ENCODE measurements around the gene ARSB.
A peak's percentile ranks its signal among the peaks of the same experiment; 100 is the strongest.
"Not testable (repeated sequence)": the region's sequence is repeated elsewhere in the genome, so short reads cannot be mapped to it uniquely, and the experiment has no call there.

The ARSB gene

GRCh38 chr5:78993165-78993564, 8.1 kb upstream of the ARSB start:
- DNase-seq (ENCODE audit: low spot score), result no peak

- DNase-seq (ENCODE audit: low spot score), result no peak
Observed at GRCh38 chr5:78992146-78992545, 7.0 kb upstream of the ARSB start.

- DNase-seq (ENCODE audit: low spot score), result no peak
Observed at GRCh38 chr5:78989080-78989479, 4.0 kb upstream of the ARSB start.

GRCh38 chr5:78985725-78986223, 664 bp upstream of the ARSB start:
- no peak for DNase-seq (ENCODE audit: low spot score)

- peak; percentile 96 for DNase-seq (ENCODE audit: low spot score)
Observed at GRCh38 chr5:78984439-78985115, 533 bp downstream of the ARSB start.

GRCh38 chr5:78983601-78984438, 1.3 kb downstream of the ARSB start:
- no peak for DNase-seq (ENCODE audit: low spot score)

GRCh38 chr5:78983194-78983593, 1.9 kb downstream of the ARSB start:
- DNase-seq (ENCODE audit: low spot score), result not testable (repeated sequence)

- DNase-seq (ENCODE audit: low spot score), result no peak
Observed at GRCh38 chr5:78979909-78980308, 5.2 kb downstream of the ARSB start.

GRCh38 chr5:78979117-78979742, 5.9 kb downstream of the ARSB start:
- no peak for DNase-seq (ENCODE audit: low spot score)

GRCh38 chr5:78975035-78975434, 10.1 kb downstream of the ARSB start:
- no peak for DNase-seq (ENCODE audit: low spot score)

GRCh38 chr5:78974601-78975000, 10.5 kb downstream of the ARSB start:
- no peak for DNase-seq (ENCODE audit: low spot score)

- no peak for DNase-seq (ENCODE audit: low spot score)
Observed at GRCh38 chr5:78974011-78974410, 11.1 kb downstream of the ARSB start.

- no peak for DNase-seq (ENCODE audit: low spot score)
Observed at GRCh38 chr5:78972654-78973428, 12.3 kb downstream of the ARSB start.

- no peak for DNase-seq (ENCODE audit: low spot score)
Observed at GRCh38 chr5:78971998-78972397, 13.1 kb downstream of the ARSB start.

GRCh38 chr5:78968781-78969180, 16.3 kb downstream of the ARSB start:
- DNase-seq (ENCODE audit: low spot score), result no peak

- DNase-seq (ENCODE audit: low spot score), result no peak
Observed at GRCh38 chr5:78964889-78965288, 20.2 kb downstream of the ARSB start.

GRCh38 chr5:78961743-78962142, 23.4 kb downstream of the ARSB start:
- no peak for DNase-seq (ENCODE audit: low spot score)

GRCh38 chr5:78959767-78960166, 25.3 kb downstream of the ARSB start:
- no peak for DNase-seq (ENCODE audit: low spot score)

- DNase-seq (ENCODE audit: low spot score), result no peak
Observed at GRCh38 chr5:78958672-78959445, 26.3 kb downstream of the ARSB start.

- no peak for DNase-seq (ENCODE audit: low spot score)
Observed at GRCh38 chr5:78956901-78957300, 28.2 kb downstream of the ARSB start.

GRCh38 chr5:78953092-78953800, 31.9 kb downstream of the ARSB start:
- no peak for DNase-seq (ENCODE audit: low spot score)
